ENCODE data around the gene ABCF2.

The ABCF2 gene

GRCh38 chr7:151179287-151179860 is 47.6 kb downstream of the ABCF2 start:
- DNase-seq, result no peak
- no peaks in the 10 kb centered on the region for H3K9me3 Mint-ChIP-seq
- H3K27ac Mint-ChIP-seq, result no peak overlapping the region
- H3K36me3 Mint-ChIP-seq, result no peaks in the 10 kb centered on the region
- no peak overlapping the region for H3K4me3 Mint-ChIP-seq
- H3K27me3 Mint-ChIP-seq, result peaks cover 53% of the 10 kb centered on the region
- no peaks in the 10 kb centered on the region for H3K4me1 Mint-ChIP-seq
- CTCF ChIA-PET, result interaction anchor here (0.8 to 1.6 kb wide), 3 partner anchors 10 to 866 kb away, joined by 3 to 9 read pairs (median 4); no protein-coding TSS in a partner anchor

DNA sequence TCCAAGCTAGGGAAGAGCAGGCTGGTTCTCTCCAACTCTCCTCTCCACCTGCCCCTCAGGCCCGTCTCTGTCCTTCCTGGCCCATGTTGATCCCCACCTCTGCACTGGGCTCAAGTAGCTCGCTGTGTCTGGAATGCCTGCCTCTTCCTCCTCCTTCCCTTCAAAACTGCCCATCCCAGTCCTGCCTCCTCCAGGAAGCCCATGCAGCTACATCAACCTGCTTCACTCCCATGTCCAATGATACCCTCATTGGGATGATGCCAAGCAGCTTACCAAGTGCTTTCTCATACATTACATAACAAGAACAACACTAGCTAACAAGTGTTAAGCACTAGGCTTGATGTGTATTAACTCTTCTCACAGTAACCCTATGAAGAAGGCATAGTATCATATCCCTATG is 48.2 kb downstream of the ABCF2 start:
- H3K27ac Mint-ChIP-seq, result no peak overlapping the region
- no peak overlapping the region for H3K4me3 Mint-ChIP-seq
- DNase-seq, result no peak
- H3K9me3 Mint-ChIP-seq, result no peaks in the 10 kb centered on the region
- H3K4me1 Mint-ChIP-seq, result no peaks in the 10 kb centered on the region
- H3K36me3 Mint-ChIP-seq, result no peaks in the 10 kb centered on the region
- CTCF ChIA-PET, result interaction anchor here (0.8 to 1.6 kb wide), 3 partner anchors 9 to 865 kb away, joined by 3 to 9 read pairs (median 4); no protein-coding TSS in a partner anchor
- H3K27me3 Mint-ChIP-seq, result peaks cover 56% of the 10 kb centered on the region

GRCh38 chr7:151178236-151178635 is 48.8 kb downstream of the ABCF2 start:
- Mint-ChIP-seq H3K27ac (no peak overlapping the region), H3K4me1 (no peaks in the 10 kb centered on the region), H3K36me3 (no peaks in the 10 kb centered on the region), H3K27me3 (peaks cover 62% of the 10 kb centered on the region), H3K9me3 (no peaks in the 10 kb centered on the region), H3K4me3 (no peak overlapping the region)
- DNase-seq, result no peak
- CTCF ChIA-PET, result interaction anchor here (0.8 to 1.4 kb wide), 2 partner anchors 51 to 865 kb away, joined by 3 to 4 read pairs; no protein-coding TSS in a partner anchor

DNA sequence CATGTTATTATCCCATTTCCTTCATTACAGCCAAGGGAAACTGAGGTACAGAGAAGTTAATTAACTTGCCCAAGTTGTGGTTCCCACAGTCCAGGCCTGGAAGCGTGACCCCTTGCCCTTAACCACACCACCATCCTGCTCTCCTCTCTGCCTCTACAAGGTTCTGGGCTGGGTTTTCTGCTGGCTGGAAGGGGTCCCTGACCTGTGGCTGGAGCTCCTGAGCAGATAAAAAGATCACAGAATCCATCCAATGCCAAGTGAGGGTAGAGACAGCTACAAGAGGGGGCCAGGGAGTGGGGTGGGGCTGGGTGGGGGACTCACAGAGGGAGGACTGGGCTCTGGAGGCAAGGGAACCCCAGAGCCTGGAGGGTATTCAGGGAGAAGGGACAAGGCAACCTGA is 49.7 kb downstream of the ABCF2 start:
- DNase-seq, result no peak
- CTCF ChIA-PET, result interaction anchor here (1.1 to 1.4 kb wide), 3 partner anchors 13 to 53 kb away, joined by 3 read pairs; no protein-coding TSS in a partner anchor
- Mint-ChIP-seq H3K4me3 (no peak overlapping the region), H3K27ac (no peak overlapping the region), H3K9me3 (no peaks in the 10 kb centered on the region), H3K4me1 (peaks cover 5% of the 10 kb centered on the region), H3K27me3 (peaks cover 71% of the 10 kb centered on the region), H3K36me3 (no peaks in the 10 kb centered on the region)

- no peak overlapping the region for H3K4me3 Mint-ChIP-seq
- peaks cover 5% of the 10 kb centered on the region for H3K4me1 Mint-ChIP-seq
- CTCF ChIA-PET, result interaction anchor here (0.9 to 1.4 kb wide), 3 partner anchors 14 to 71 kb away, joined by 3 to 4 read pairs (median 3); no protein-coding TSS in a partner anchor
- H3K36me3 Mint-ChIP-seq, result no peaks in the 10 kb centered on the region
- H3K27me3 Mint-ChIP-seq, result peaks cover 76% of the 10 kb centered on the region
- H3K27ac Mint-ChIP-seq, result no peak overlapping the region
- no peaks in the 10 kb centered on the region for H3K9me3 Mint-ChIP-seq
- DNase-seq, result no peak
Measured at GRCh38 chr7:151176401-151176800, 50.6 kb downstream of the ABCF2 start.

GRCh38 chr7:151175793-151176311 is 51.2 kb downstream of the ABCF2 start:
- H3K36me3 Mint-ChIP-seq, result no peaks in the 10 kb centered on the region
- H3K27me3 Mint-ChIP-seq, result peaks cover 82% of the 10 kb centered on the region
- no peak overlapping the region for H3K27ac Mint-ChIP-seq
- no peak for DNase-seq
- CTCF ChIA-PET, result interaction anchor here (0.9 to 1.4 kb wide), 3 partner anchors 14 to 71 kb away, joined by 3 to 4 read pairs (median 3); no protein-coding TSS in a partner anchor
- H3K4me3 Mint-ChIP-seq, result no peak overlapping the region
- peaks cover 5% of the 10 kb centered on the region for H3K4me1 Mint-ChIP-seq
- no peaks in the 10 kb centered on the region for H3K9me3 Mint-ChIP-seq

- no peak overlapping the region for H3K4me3 Mint-ChIP-seq
- no peaks in the 10 kb centered on the region for H3K9me3 Mint-ChIP-seq
- H3K27ac Mint-ChIP-seq, result no peak overlapping the region
- CTCF ChIA-PET, result interaction anchor here (1.3 kb wide), 1 partner anchor 72 kb away, joined by 3 read pairs; no protein-coding TSS in a partner anchor
- H3K27me3 Mint-ChIP-seq, result peaks cover 88% of the 10 kb centered on the region
- no peaks in the 10 kb centered on the region for H3K36me3 Mint-ChIP-seq
- peaks cover 5% of the 10 kb centered on the region for H3K4me1 Mint-ChIP-seq
- DNase-seq, result no peak
Measured at GRCh38 chr7:151175047-151175792, 51.8 kb downstream of the ABCF2 start.

- H3K36me3 Mint-ChIP-seq, result no peaks in the 10 kb centered on the region
- peaks cover 92% of the 10 kb centered on the region for H3K27me3 Mint-ChIP-seq
- DNase-seq, result no peak
- no peaks in the 10 kb centered on the region for H3K9me3 Mint-ChIP-seq
- H3K27ac Mint-ChIP-seq, result no peak overlapping the region
- H3K4me3 Mint-ChIP-seq, result no peak overlapping the region
- CTCF ChIA-PET, result no interaction called here
- peaks cover 5% of the 10 kb centered on the region for H3K4me1 Mint-ChIP-seq
Measured at GRCh38 chr7:151174246-151175046, 52.6 kb downstream of the ABCF2 start.

- CTCF ChIA-PET, result no interaction called here
- DNase-seq, result no peak
- H3K27ac Mint-ChIP-seq, result no peak overlapping the region
- no peaks in the 10 kb centered on the region for H3K36me3 Mint-ChIP-seq
- H3K4me1 Mint-ChIP-seq, result peaks cover 6% of the 10 kb centered on the region
- H3K9me3 Mint-ChIP-seq, result no peaks in the 10 kb centered on the region
- H3K4me3 Mint-ChIP-seq, result no peak overlapping the region
- peaks cover 92% of the 10 kb centered on the region for H3K27me3 Mint-ChIP-seq
Measured at GRCh38 chr7:151173386-151174245, 53.4 kb downstream of the ABCF2 start.

DNA sequence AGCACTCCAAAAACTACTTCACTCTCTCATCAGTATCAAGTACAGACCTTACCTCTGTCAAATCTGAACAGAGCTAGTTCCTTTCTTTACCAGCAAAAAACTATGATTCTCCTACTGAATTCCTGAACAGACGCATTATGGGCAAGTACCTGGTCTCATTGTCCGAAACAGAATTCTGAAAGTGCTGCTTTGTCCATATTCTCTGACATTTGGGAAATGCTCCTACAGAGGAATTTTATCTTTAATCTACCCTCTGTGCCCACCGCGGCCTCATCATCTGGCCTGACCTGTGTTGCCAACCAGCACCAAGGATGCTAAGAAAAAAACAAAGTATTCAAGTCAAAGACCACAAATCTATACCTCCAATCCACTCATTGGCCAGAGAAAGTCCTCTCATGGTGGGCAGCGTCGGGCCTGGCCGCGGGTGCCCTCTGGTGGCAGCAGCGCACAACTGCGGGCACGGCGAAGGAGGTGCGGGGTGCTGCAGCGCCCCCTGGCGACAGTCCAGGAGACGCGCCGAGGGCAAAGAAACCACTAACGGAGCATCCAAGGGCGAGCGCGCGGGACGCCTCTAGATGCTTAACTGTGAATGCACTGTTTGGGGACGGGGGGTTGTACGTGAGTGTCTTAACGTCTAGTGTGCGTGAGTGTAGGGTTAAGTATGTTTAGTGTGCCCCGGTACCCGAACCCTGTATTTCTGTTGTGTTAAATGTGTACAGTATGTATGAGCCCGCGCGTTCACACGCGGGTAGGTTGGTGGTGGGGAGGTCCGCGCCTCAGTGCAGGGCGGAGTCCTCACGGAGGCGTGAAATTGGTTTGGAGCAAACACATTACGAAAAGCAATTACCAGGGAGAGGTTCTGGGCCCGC is 54.5 kb downstream of the ABCF2 start:
- Mint-ChIP-seq H3K4me1 (peaks cover 10% of the 10 kb centered on the region), H3K9me3 (no peaks in the 10 kb centered on the region), H3K36me3 (no peaks in the 10 kb centered on the region), H3K27me3 (peaks cover 90% of the 10 kb centered on the region), H3K27ac (peak overlapping the region; percentile 33), H3K4me3 (no peak overlapping the region)
- DNase-seq, result peak; percentile 79
- CTCF ChIA-PET, result interaction anchor here (0.7 to 1.3 kb wide), 5 partner anchors 15 to 72 kb away, joined by 3 to 8 read pairs (median 4); no protein-coding TSS in a partner anchor

DNA sequence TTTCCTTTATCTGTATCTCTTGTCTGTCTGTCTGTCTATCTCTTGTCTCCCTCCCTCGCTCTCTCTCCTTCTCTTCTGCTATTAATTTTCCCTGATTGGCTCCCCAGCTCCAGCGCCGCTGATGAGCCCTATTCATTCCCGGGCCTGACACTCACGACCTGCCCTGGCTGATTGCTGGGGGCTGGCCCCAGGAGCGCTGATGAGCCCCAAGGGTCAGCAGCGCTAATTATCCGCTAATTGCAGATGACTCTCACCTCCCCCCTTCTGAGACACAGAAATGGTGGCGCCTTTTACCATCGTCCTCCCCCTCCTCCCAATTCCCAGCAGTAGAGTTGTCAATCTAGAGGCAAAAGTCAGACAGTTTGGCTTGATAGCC is 58.2 kb downstream of the ABCF2 start:
- Mint-ChIP-seq H3K27me3 (peaks cover 60% of the 10 kb centered on the region), H3K9me3 (no peaks in the 10 kb centered on the region), H3K4me3 (peak overlapping the region; percentile 46), H3K36me3 (no peaks in the 10 kb centered on the region), H3K4me1 (peaks cover 12% of the 10 kb centered on the region), H3K27ac (no peak overlapping the region)
- DNase-seq, result no peak
- CTCF ChIA-PET, result interaction anchor here (0.6 to 3.5 kb wide), 10 partner anchors 10 to 78 kb away, joined by 3 to 19 read pairs (median 6); partner anchors contain the start of gene ABCF2

DNA sequence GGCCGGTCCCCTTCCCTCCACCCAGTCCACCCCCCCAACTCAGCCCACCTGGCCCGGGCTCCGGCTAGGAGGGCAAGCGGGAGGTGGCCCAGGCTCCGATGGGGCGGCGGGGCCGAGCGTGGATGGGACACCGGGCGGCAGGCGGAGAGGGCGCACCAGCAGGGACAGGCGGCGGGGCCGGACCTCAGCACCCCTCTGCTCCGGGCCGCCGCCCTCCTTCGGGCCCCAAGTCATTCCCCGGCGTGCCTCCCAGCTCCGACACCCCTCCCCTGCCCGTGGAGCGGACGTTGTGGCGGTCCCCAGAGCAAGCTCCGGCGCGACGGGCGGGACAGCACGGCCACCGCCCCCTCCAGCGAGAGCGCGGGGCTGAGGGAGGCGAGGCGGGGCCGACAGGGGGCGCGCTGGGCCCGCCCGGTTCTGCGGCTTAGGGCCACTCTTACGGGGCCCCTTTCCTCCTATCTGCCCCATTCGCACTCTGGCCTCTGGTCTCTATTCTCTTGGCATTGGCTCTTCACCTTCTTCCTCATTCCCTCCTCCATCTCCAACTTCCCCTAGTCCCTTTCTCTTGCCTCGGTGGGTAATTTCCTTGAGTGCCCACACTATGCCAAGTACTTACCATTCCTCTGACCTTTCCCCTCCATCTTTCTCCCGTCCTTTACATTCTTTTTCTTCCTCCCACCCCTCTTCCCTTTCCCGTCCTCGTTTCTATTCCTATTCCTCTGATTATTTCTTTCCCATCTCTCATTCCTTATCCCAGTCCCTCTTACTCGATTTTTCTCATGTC is 58.8 kb downstream of the ABCF2 start:
- CTCF ChIA-PET, result interaction anchor here (0.7 to 3.5 kb wide), 13 partner anchors 8 to 136 kb away, joined by 3 to 19 read pairs (median 5); no protein-coding TSS in a partner anchor
- Mint-ChIP-seq H3K4me1 (peaks cover 12% of the 10 kb centered on the region), H3K9me3 (no peaks in the 10 kb centered on the region), H3K27me3 (peaks cover 55% of the 10 kb centered on the region), H3K4me3 (peak overlapping the region; percentile 46), H3K27ac (no peak overlapping the region), H3K36me3 (no peaks in the 10 kb centered on the region)
- DNase-seq, result peak; percentile 69

Measured in activated naive CD4-positive, alpha-beta T cell treated with anti-CD3 and anti-CD28 coated beads, Interleukin-2, amount 10 ng/mL, durations not matched to agents 7 days and 5 days (primary cell).